D721Med (cell line): ENCODE results near the gene CYP4F11.
A peak's percentile ranks its signal among the peaks of the same experiment; 100 is the strongest.

Experiments
- DNase-seq: peaks from one replicate; pipeline ENCODE4 v3.0.0; 2011; ENCODE audit warnings: low spot score; ENCODE audit not compliant: insufficient read length
- FAIRE-seq: peaks from 2 replicates; lab custom pipeline; 2011; peaks lifted over from hg19 to GRCh38; lab: Jason Lieb, UNC
- CTCF ChIP-seq: IDR thresholded peaks from 2 replicates; pipeline ENCODE4 v1.5.1; 2012; ENCODE audit warnings: mild to moderate bottlenecking, control low read depth; ENCODE audit not compliant: insufficient read depth; ENCODE audit errors: missing control alignments

Gene CYP4F11

GRCh38 chr19:15871570-15871969, 62.8 kb downstream of the CYP4F11 start:
- no peak for FAIRE-seq
- TF ChIP-seq CTCF: no peak
- DNase-seq: no peak

GRCh38 chr19:15869873-15870272, 64.5 kb downstream of the CYP4F11 start:
- no peak for TF ChIP-seq CTCF
- DNase-seq (no peak), FAIRE-seq (no peak)

- FAIRE-seq: no peak
- DNase-seq: no peak
- TF ChIP-seq CTCF: peak; percentile 68
Observed at GRCh38 chr19:15869109-15869555, 65.2 kb downstream of the CYP4F11 start.

GRCh38 chr19:15866636-15867035, 67.7 kb downstream of the CYP4F11 start:
- DNase-seq (no peak), FAIRE-seq (no peak)
- no peak for TF ChIP-seq CTCF

- TF ChIP-seq CTCF: no peak
- FAIRE-seq: no peak
- no peak for DNase-seq
Observed at GRCh38 chr19:15864824-15865223, 69.5 kb downstream of the CYP4F11 start.

GRCh38 chr19:15863272-15863671, 71.1 kb downstream of the CYP4F11 start:
- TF ChIP-seq CTCF: no peak
- no peak for DNase-seq
- no peak for FAIRE-seq

GRCh38 chr19:15862444-15862843, 71.9 kb downstream of the CYP4F11 start:
- no peak for TF ChIP-seq CTCF
- no peak for FAIRE-seq
- DNase-seq: no peak
